HEK293T (cell line): ENCODE data around the gene CTNNA1.

Experiments
- ARNT ChIP-seq: fragments of 450-650 bp; IDR thresholded peaks from 2 replicates; pipeline ENCODE4 v1.6.1; 2017; ENCODE audit warnings: mild to moderate bottlenecking
- FOXA1 ChIP-seq: fragments of 450-650 bp; IDR thresholded peaks from 2 replicates; pipeline ENCODE4 v1.6.1; 2016; ENCODE audit warnings: mild to moderate bottlenecking
- LEF1 ChIP-seq: fragments of 450-650 bp; IDR thresholded peaks from 2 replicates; pipeline ENCODE4 v1.6.1; 2017; ENCODE audit warnings: mild to moderate bottlenecking, borderline replicate concordance
- NFRKB ChIP-seq: fragments of 450-650 bp; IDR thresholded peaks from 2 replicates; pipeline ENCODE4 v1.6.1; 2016; ENCODE audit warnings: mild to moderate bottlenecking, moderate library complexity
- SP1 ChIP-seq: fragments of 450-650 bp; IDR thresholded peaks from 2 replicates; pipeline ENCODE4 v1.6.1; 2017
- SUZ12 ChIP-seq: fragments of 450-650 bp; IDR thresholded peaks from 2 replicates; pipeline ENCODE4 v1.6.1; 2016; ENCODE audit warnings: mild to moderate bottlenecking
- ZNF384 ChIP-seq: fragments of 450-650 bp; IDR thresholded peaks from 2 replicates; pipeline ENCODE4 v1.6.1; 2016

GRCh38 chr5:138929571-138929955, 176.3 kb downstream of the CTNNA1 start:
- TF ChIP-seq LEF1 (no peak), NFRKB (no peak), SUZ12 (no peak), ARNT (no peak), SP1 (no peak), FOXA1 (no peak), ZNF384 (no peak)
